Liver (tissue), 9 donors: ENCODE results near the gene ERC2. TPM values are rescaled to one million over a fixed set of nuclear protein-coding genes. Genes with fewer than 3 reads are reported as not detected.

Experiments
- DNase-seq: peaks from one replicate; pipeline ENCODE4 v3.0.0-alpha.2; 2017; ENCODE audit warnings: low spot score
- H3K27ac ChIP-seq, 2 donors: one replicate each; pipeline ENCODE4 v1.7.0; 2013; ENCODE audit warnings: inconsistent platforms in 2 of 2, low read length in 2 of 2, control low read depth in 1 of 2, low read depth in 1 of 2, mild to moderate bottlenecking in 1 of 2
- H3K27me3 ChIP-seq, 4 donors: one replicate each; pipeline versions ENCODE4 v1.6.1 to v1.7.0; 2013; ENCODE audit warnings: low read length in 3 of 4, inconsistent platforms in 1 of 4, mild to moderate bottlenecking in 1 of 4, moderate library complexity in 1 of 4; ENCODE audit not compliant: control insufficient read depth in 4 of 4, insufficient read depth in 4 of 4
- H3K36me3 ChIP-seq, 4 donors: one replicate each; pipeline versions ENCODE4 v1.6.1 to v1.7.0; 2013; ENCODE audit warnings: low read length in 3 of 4, mild to moderate bottlenecking in 3 of 4, low read depth in 1 of 4, moderate library complexity in 1 of 4; ENCODE audit not compliant: control insufficient read depth in 4 of 4, insufficient read depth in 3 of 4
- H3K4me1 ChIP-seq, 4 donors: one replicate each; pipeline versions ENCODE4 v1.6.1 to v1.7.0; 2013; ENCODE audit warnings: low read length in 3 of 4, mild to moderate bottlenecking in 3 of 4, moderate library complexity in 1 of 4; ENCODE audit not compliant: control insufficient read depth in 4 of 4, insufficient read depth in 4 of 4
- H3K4me3 ChIP-seq, 3 donors: one replicate each; pipeline versions ENCODE4 v1.6.1 to v1.7.0; 2013; ENCODE audit warnings: low read length in 3 of 3, control low read depth in 1 of 3, low read depth in 1 of 3, mild to moderate bottlenecking in 1 of 3
- H3K9ac ChIP-seq, 2 donors: one replicate each; pipeline ENCODE4 v1.7.0; 2013; ENCODE audit warnings: low read length in 2 of 2, mild to moderate bottlenecking in 2 of 2, moderate library complexity in 2 of 2, control low read depth in 1 of 2, low read depth in 1 of 2
- H3K9me3 ChIP-seq, 4 donors: one replicate each; pipeline versions ENCODE4 v1.6.1 to v1.7.0; 2013; ENCODE audit warnings: low read length in 3 of 4; ENCODE audit not compliant: control insufficient read depth in 4 of 4
- ATF3 ChIP-seq: IDR thresholded peaks from 2 replicates; pipeline ENCODE4 v1.6.1; 2016; ENCODE audit warnings: antibody characterized with exemption
- CTCF ChIP-seq: fragments of 150-350 bp; IDR thresholded peaks from 2 replicates; pipeline ENCODE4 v1.5.1; 2017; ENCODE audit warnings: improper control_type of control experiment, low read depth, low read length; ENCODE audit not compliant: missing input control
- EGR1 ChIP-seq, 2 donors: IDR thresholded peaks; 2 replicates each; pipeline ENCODE4 v1.6.1; 2016 to 2018; ENCODE audit warnings: antibody characterized with exemption in 2 of 2, low read depth in 2 of 2
- FOXA1 ChIP-seq: IDR thresholded peaks from 2 replicates; pipeline ENCODE4 v1.6.1; 2016; ENCODE audit warnings: antibody characterized with exemption
- FOXA2 ChIP-seq: IDR thresholded peaks from 2 replicates; pipeline ENCODE4 v1.6.1; 2016; ENCODE audit warnings: antibody characterized with exemption
- GABPA ChIP-seq, 2 donors: IDR thresholded peaks in 1 of 2; conservative IDR thresholded peaks in 1 of 2; 2 replicates each; pipeline ENCODE4 v1.6.1; 2016; ENCODE audit warnings: antibody characterized with exemption in 2 of 2, mild to moderate bottlenecking in 1 of 2, moderate library complexity in 1 of 2
- HNF4A ChIP-seq, 2 donors: conservative IDR thresholded peaks; 2 replicates each; pipeline ENCODE4 v1.6.1; 2016; ENCODE audit warnings: antibody characterized with exemption in 2 of 2, mild to moderate bottlenecking in 2 of 2
- HNF4G ChIP-seq: IDR thresholded peaks from 2 replicates; pipeline ENCODE4 v1.6.1; 2016; ENCODE audit warnings: antibody characterized with exemption
- JUND ChIP-seq, 2 donors: IDR thresholded peaks; 2 replicates each; pipeline ENCODE4 v1.6.1; 2016; ENCODE audit warnings: antibody characterized with exemption in 2 of 2
- MAX ChIP-seq: IDR thresholded peaks from 2 replicates; pipeline ENCODE4 v1.6.1; 2016; ENCODE audit warnings: antibody characterized with exemption
- NR2F2 ChIP-seq: IDR thresholded peaks from 2 replicates; pipeline ENCODE4 v1.6.1; 2016; ENCODE audit warnings: antibody characterized with exemption
- RAD21 ChIP-seq, 2 donors: IDR thresholded peaks; 2 replicates each; pipeline ENCODE4 v1.6.1; 2016; ENCODE audit warnings: antibody characterized with exemption in 2 of 2, mild to moderate bottlenecking in 2 of 2
- REST ChIP-seq: IDR thresholded peaks from 2 replicates; pipeline ENCODE4 v1.6.1; 2016; ENCODE audit warnings: antibody characterized with exemption, mild to moderate bottlenecking
- RXRA ChIP-seq, 2 donors: IDR thresholded peaks; 2 replicates each; pipeline ENCODE4 v1.6.1; 2017 to 2018; ENCODE audit warnings: antibody characterized with exemption in 2 of 2, mild to moderate bottlenecking in 1 of 2
- SP1 ChIP-seq: IDR thresholded peaks from 2 replicates; pipeline ENCODE4 v1.6.1; 2018; ENCODE audit warnings: antibody characterized with exemption, mild to moderate bottlenecking
- TAF1 ChIP-seq: conservative IDR thresholded peaks from 2 replicates; pipeline ENCODE4 v1.6.1; 2016; ENCODE audit warnings: antibody characterized with exemption, mild to moderate bottlenecking
- YY1 ChIP-seq: IDR thresholded peaks from 2 replicates; pipeline ENCODE4 v1.6.1; 2016; ENCODE audit warnings: antibody characterized with exemption, mild to moderate bottlenecking
- ZBTB33 ChIP-seq: IDR thresholded peaks from 2 replicates; pipeline ENCODE4 v1.6.1; 2016; ENCODE audit warnings: antibody characterized with exemption
- WGBS: extraction: QIAGEN DNeasy Blood & Tissue Kit; methylation state at CpG from one replicate; pipeline ENCODE4 v1.1.7; 2013; 5-methylcytosine and 5-hydroxymethylcytosine counted together
- polyA plus RNA-seq, 2 donors: library from polyadenylated mRNA; stranded (reverse) in 1 of 2; unstranded in 1 of 2; fragments of 200-250 nt in 1 of 2; fragments of >200 nt in 1 of 2; fragmentation: Nextera tagmentation in 1 of 2; extraction: Ambion mirVana in 1 of 2; gene quantifications; one replicate each; pipeline versions ENCODE4 v1.2.1 to v1.2.3, GENCODE V29; 2013 to 2015
- total RNA-seq, 2 donors: library from RNA; depleted of rRNA; stranded (reverse); fragments of >200 nt; gene quantifications; one replicate each; pipeline ENCODE4 v1.2.3, GENCODE V29; 2014
- donor health status: healthy.
- donor health status: healthy.
- donor health status: healthy.
- donor health status: healthy.
- donor health status: healthy.

The ERC2 gene
- total and polyA plus RNA-seq, 4 donors, result 0.14 to 0.25 TPM; not detected in 2

GRCh38 chr3:55912880-55913279, 555.4 kb downstream of the ERC2 start:
- WGBS, result 92% methylated on average over 2 of the region's 2 CpGs
- no peak overlapping the region for H3K4me3 ChIP-seq

GRCh38 chr3:55911266-55911665, 557.0 kb downstream of the ERC2 start:
- Histone ChIP-seq H3K9me3 (no peaks in the 10 kb centered on the region), H3K9ac (no peak overlapping the region), H3K27me3 (no peaks in the 10 kb centered on the region), H3K36me3 (no peaks in the 10 kb centered on the region), H3K4me3 (no peak overlapping the region), H3K27ac (no peak overlapping the region), H3K4me1 (no peaks in the 10 kb centered on the region)
- no peak for DNase-seq
- 85% methylated on average over 4 of the region's 4 CpGs for WGBS
- no peak for TF ChIP-seq TAF1
- TF ChIP-seq GABPA (IDR thresholded peaks at IDR 0.05 in 1 of 2, conservative IDR thresholded peaks at IDR 0.05 in 1 of 2), result no peak
- TF ChIP-seq RAD21 (IDR thresholded peaks at IDR 0.05), result no peak
- no peak for TF ChIP-seq SP1
- no peak for TF ChIP-seq NR2F2
- TF ChIP-seq RXRA (IDR thresholded peaks at IDR 0.05), result no peak
- TF ChIP-seq MAX, result no peak
- no peak for TF ChIP-seq YY1
- no peak for TF ChIP-seq ZBTB33
- TF ChIP-seq JUND (IDR thresholded peaks at IDR 0.05), result no peak
- TF ChIP-seq FOXA1, result no peak
- TF ChIP-seq EGR1 (IDR thresholded peaks at IDR 0.05; ENCODE audit: low read depth in 2 of 2), result no peak
- no peak for TF ChIP-seq HNF4A (conservative IDR thresholded peaks at IDR 0.05)
- no peak for TF ChIP-seq REST
- no peak for TF ChIP-seq FOXA2
- no peak for TF ChIP-seq HNF4G
- TF ChIP-seq ATF3, result no peak
- no peak for TF ChIP-seq CTCF

More at GRCh38 chr3:55912880-55913279, 555.4 kb downstream of the ERC2 start:
- Histone ChIP-seq H3K9me3 (no peaks in the 10 kb centered on the region), H3K36me3 (no peaks in the 10 kb centered on the region), H3K27ac (no peak overlapping the region), H3K27me3 (no peaks in the 10 kb centered on the region), H3K4me1 (no peaks in the 10 kb centered on the region), H3K9ac (no peak overlapping the region)
- DNase-seq, result no peak
- TF ChIP-seq EGR1 (IDR thresholded peaks at IDR 0.05; ENCODE audit: low read depth in 2 of 2) (no peak), HNF4G (no peak), MAX (no peak)
